HepG2 (cell line): ENCODE data around the gene PARP8. TPM values are rescaled to one million over a fixed set of nuclear protein-coding genes. Genes with fewer than 3 reads are reported as not detected.

Source experiments
- ATAC-seq: fragments of 200-7000 bp; cut with Tn5 transposase; 3 replicates; pipeline ENCODE4 v1.9.1; 2020; ENCODE audit warnings: mild to moderate bottlenecking, moderate library complexity
- BruUV-seq: library from RNA; stranded (reverse); fragments of 400-500 nt; replicated peaks from 2 replicates; lab custom pipeline; 2021; lab: Mats Ljungman, UMichigan
- CTCF ChIA-PET: fragments of 300-600 bp; formaldehyde crosslinking; extraction: SDS; loops from one replicate; lab custom pipeline; 2021; ENCODE audit warnings: low total read pairs, inconsistent platforms, low intra/inter-chr PET ratio; lab: Yijun Ruan, JAX
- POLR2A ChIA-PET: fragments of 350-600 bp; sonication (Branson Sonifier 250); formaldehyde crosslinking; loops from one replicate; lab custom pipeline; 2020; ENCODE audit warnings: antibody characterized with exemption, inconsistent platforms; lab: Yijun Ruan, JAX
- DNase-seq: peaks from one replicate; pipeline ENCODE4 v3.0.0-alpha.2; 2015; ENCODE audit warnings: low spot score
- FAIRE-seq: peaks from 3 replicates; lab custom pipeline; 2011; peaks lifted over from hg19 to GRCh38; lab: Jason Lieb, UNC
- H2AFZ ChIP-seq: one replicate; pipeline ENCODE4 v1.6.1; 2011; ENCODE audit warnings: low read length, inconsistent platforms
- H3K27ac ChIP-seq: fragments of 300-600 bp; 3 replicates; pipeline ENCODE4 v1.8.0; 2011; ENCODE audit warnings: mixed run types, mild to moderate bottlenecking, mixed read lengths, low read length, inconsistent platforms; ENCODE audit not compliant: insufficient read depth; ENCODE audit errors: extremely low read length
- H3K27me3 ChIP-seq, 2 experiments: fragments of 200-600 bp in 1 of 2; 2 replicates in 1 of 2; 3 replicates in 1 of 2; pipeline versions ENCODE4 v1.6.0 to v1.8.0; 2011; ENCODE audit warnings: low read length in 2 of 2, mild to moderate bottlenecking in 2 of 2, moderate library complexity in 2 of 2, inconsistent platforms in 1 of 2; ENCODE audit not compliant: insufficient read depth in 2 of 2, control insufficient read depth in 1 of 2
- H3K36me3 ChIP-seq, 2 experiments: fragments of 200-600 bp in 1 of 2; replicated peaks in 1 of 2; 2 replicates in 1 of 2; 3 replicates in 1 of 2; pipeline versions ENCODE4 v1.5.1 to v1.8.0; 2011; ENCODE audit warnings: low read length in 2 of 2, inconsistent platforms in 1 of 2; ENCODE audit not compliant: insufficient read depth in 2 of 2, control insufficient read depth in 1 of 2
- H3K4me1 ChIP-seq: 2 replicates; pipeline ENCODE4 v1.5.1; 2012; ENCODE audit warnings: low read length, inconsistent platforms; ENCODE audit not compliant: insufficient read depth
- H3K4me2 ChIP-seq: 2 replicates; pipeline ENCODE4 v1.6.0; 2011; ENCODE audit warnings: low read depth, low read length, inconsistent platforms
- H3K4me3 ChIP-seq, 3 experiments: fragments of 200-600 bp in 1 of 3; sonication (generic), shearing (Covaris generic) in 1 of 3; replicated peaks in 1 of 3; 2 replicates each; pipeline ENCODE4 v1.5.1; 2011 to 2016; ENCODE audit warnings: low read length in 3 of 3, inconsistent platforms in 2 of 3, low read depth in 2 of 3, mild to moderate bottlenecking in 2 of 3, control low read depth in 1 of 3, mixed read lengths in 1 of 3; ENCODE audit not compliant: insufficient read depth in 1 of 3
- H3K79me2 ChIP-seq: one replicate; pipeline ENCODE4 v1.6.1; 2011; ENCODE audit warnings: low read length, inconsistent platforms; ENCODE audit not compliant: insufficient read depth
- H3K9ac ChIP-seq: 2 replicates; pipeline ENCODE4 v1.6.0; 2011; ENCODE audit warnings: mild to moderate bottlenecking, low read depth, low read length, inconsistent platforms; ENCODE audit not compliant: insufficient read depth
- H3K9me3 ChIP-seq: 2 replicates; pipeline ENCODE4 v1.5.1; 2012; ENCODE audit warnings: mild to moderate bottlenecking, low read length
- H4K20me1 ChIP-seq: 2 replicates; pipeline ENCODE4 v1.6.0; 2011; ENCODE audit warnings: inconsistent platforms, mild to moderate bottlenecking, low read length, moderate library complexity; ENCODE audit not compliant: insufficient read depth
- BRD4 ChIP-seq: sonication (generic); formaldehyde crosslinking; IDR thresholded peaks from 2 replicates; pipeline ENCODE4 v1.4.0; 2020; ENCODE audit warnings: missing genetic modification reagents
- FOXA1 ChIP-seq, 2 experiments: fragments of 450-650 bp in 1 of 2; sonication (generic) in 1 of 2; formaldehyde crosslinking in 1 of 2; IDR thresholded peaks; 2 replicates each; pipeline versions ENCODE4 v1.4.0 to v1.6.1; 2016 to 2020; ENCODE audit warnings: missing genetic modification reagents in 1 of 2
- GATAD2A ChIP-seq: IDR thresholded peaks from 2 replicates; pipeline ENCODE4 v1.6.1; 2016
- HNRNPUL1 ChIP-seq: fragments of 200-400 bp; formaldehyde crosslinking; IDR thresholded peaks from 2 replicates; pipeline ENCODE4 v1.6.1; 2017; ENCODE audit warnings: low read depth, mild to moderate bottlenecking, low read length, moderate library complexity
- HOXA5 ChIP-seq: sonication (generic); formaldehyde crosslinking; IDR thresholded peaks from 2 replicates; pipeline ENCODE4 v1.4.0; 2020; ENCODE audit warnings: missing genetic modification reagents
- MYC ChIP-seq: sonication (generic); formaldehyde crosslinking; IDR thresholded peaks from 2 replicates; pipeline ENCODE4 v1.9.0; 2021; ENCODE audit warnings: missing genetic modification reagents, borderline replicate concordance
- PLRG1 ChIP-seq: fragments of 450-650 bp; conservative IDR thresholded peaks from 2 replicates; pipeline ENCODE4 v1.6.1; 2016
- RFX5 ChIP-seq: IDR thresholded peaks from 2 replicates; pipeline ENCODE4 v1.6.1; 2011; ENCODE audit warnings: low read depth, low read length, improper control_type of control experiment
- SP1 ChIP-seq, 2 experiments: fragments of 450-650 bp in 1 of 2; sonication (generic) in 1 of 2; formaldehyde crosslinking in 1 of 2; IDR thresholded peaks; 2 replicates each; pipeline versions ENCODE4 v1.4.0 to v1.6.1; 2016 to 2020; ENCODE audit warnings: missing genetic modification reagents in 1 of 2
- ZKSCAN1 ChIP-seq: fragments of 150-350 bp; IDR thresholded peaks from 2 replicates; pipeline ENCODE4 v1.6.1; 2014; ENCODE audit warnings: low read length
- ZMAT5 ChIP-seq: sonication (generic); formaldehyde crosslinking; IDR thresholded peaks from 2 replicates; pipeline ENCODE4 v1.5.0; 2020; ENCODE audit warnings: mild to moderate bottlenecking, low read depth, missing genetic modification reagents, borderline replicate concordance
- ZNF775 ChIP-seq: sonication (generic); formaldehyde crosslinking; IDR thresholded peaks from 2 replicates; pipeline ENCODE4 v1.4.0; 2020; ENCODE audit warnings: missing genetic modification reagents, mild to moderate bottlenecking, moderate library complexity, borderline replicate concordance
- ZSCAN9 ChIP-seq: IDR thresholded peaks from 2 replicates; pipeline ENCODE4 v1.6.1; 2016; ENCODE audit warnings: borderline replicate concordance
- WGBS: methylation state at CpG from one replicate; pipeline ENCODE4 v1.1.6; 2017; ENCODE audit warnings: low lambda C conversion rate; 5-methylcytosine and 5-hydroxymethylcytosine counted together
- in situ Hi-C: cut with HindIII; loops from 2 replicates; pipeline ENCODE4 v1.10.0; 2017; ENCODE audit warnings: low pct_unique_long_range_greater_than_20kb; ENCODE audit not compliant: extremely low pct_ligation_motif_present
- intact Hi-C: fragments of 100-400 bp; cut with micrococcal nuclease; formaldehyde crosslinking; loops from one replicate; pipeline ENCODE4 v1.10.0; 2022; ENCODE audit not compliant: unreplicated experiment
- polyA plus RNA-seq, 8 experiments: library from polyadenylated mRNA; depleted of rRNA in 3 of 8; stranded (reverse) in 7 of 8; unstranded in 1 of 8; fragments of >200 nt; fragmentation: Illumina TruSeq in 4 of 8; extraction: Trizol in 4 of 8; gene quantifications; 2 replicates each; pipeline versions ENCODE4 v1.2.1 to v1.2.3, GENCODE V29; 2011 to 2016; ENCODE audit warnings: low read depth in 4 of 8, missing spikeins in 1 of 8, mixed read lengths in 1 of 8; ENCODE audit not compliant: insufficient read depth in 1 of 8
- total RNA-seq, 5 experiments: library from RNA; depleted of rRNA; stranded (reverse); fragments of >200 nt; fragmentation: Illumina TruSeq; extraction: Trizol; gene quantifications; 2 replicates each; pipeline ENCODE4 v1.2.3, GENCODE V29; 2016; ENCODE audit warnings: low read depth in 1 of 5
- TF ChIP-seq, protein P1 (sequence below): sonication (generic); formaldehyde crosslinking; IDR thresholded peaks from 2 replicates; pipeline ENCODE4 v1.8.1; 2022; ENCODE audit warnings: mild to moderate bottlenecking, missing genetic modification reagents
- TF ChIP-seq, protein P2 (sequence below): sonication (generic); formaldehyde crosslinking; IDR thresholded peaks from 2 replicates; pipeline ENCODE4 v1.5.0; 2020; ENCODE audit warnings: missing genetic modification reagents

PARP8 gene
- total and polyA plus RNA-seq, 2 of the 13 experiments (the other 11 are each of a cell fraction or from before 2014, with no cell fraction given), result 0.11 to 0.29 TPM

- Histone ChIP-seq H3K79me2 (no peaks in the 10 kb centered on the region), H3K4me2 (no peak overlapping the region), H4K20me1 (no peaks in the 10 kb centered on the region), H3K27me3 (no peaks in the 10 kb centered on the region), H2AFZ (no peak overlapping the region), H3K9ac (no peak overlapping the region), H3K4me1 (no peaks in the 10 kb centered on the region), H3K4me3 (no peak overlapping the region), H3K27ac (no peak overlapping the region), H3K9me3 (no peaks in the 10 kb centered on the region), H3K36me3 (no peaks in the 10 kb centered on the region)
- 31% methylated on average over 3 of the region's 3 CpGs for WGBS
- no peak for TF ChIP-seq MYC (CRISPR knock-in tag)
- TF ChIP-seq GATAD2A, result no peak
- no peak for TF ChIP-seq ZNF775 (CRISPR knock-in tag)
- TF ChIP-seq ZMAT5 (CRISPR knock-in tag), result no peak
- TF ChIP-seq, protein P1, sequence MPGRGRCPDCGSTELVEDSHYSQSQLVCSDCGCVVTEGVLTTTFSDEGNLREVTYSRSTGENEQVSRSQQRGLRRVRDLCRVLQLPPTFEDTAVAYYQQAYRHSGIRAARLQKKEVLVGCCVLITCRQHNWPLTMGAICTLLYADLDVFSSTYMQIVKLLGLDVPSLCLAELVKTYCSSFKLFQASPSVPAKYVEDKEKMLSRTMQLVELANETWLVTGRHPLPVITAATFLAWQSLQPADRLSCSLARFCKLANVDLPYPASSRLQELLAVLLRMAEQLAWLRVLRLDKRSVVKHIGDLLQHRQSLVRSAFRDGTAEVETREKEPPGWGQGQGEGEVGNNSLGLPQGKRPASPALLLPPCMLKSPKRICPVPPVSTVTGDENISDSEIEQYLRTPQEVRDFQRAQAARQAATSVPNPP, result no peak
- TF ChIP-seq BRD4, result no peak
- TF ChIP-seq PLRG1, result no peak
- no peak for TF ChIP-seq SP1 (IDR thresholded peaks at IDR 0.05)
- TF ChIP-seq SP1 (CRISPR knock-in tag; IDR thresholded peaks at IDR 0.05), result no peak
- no peak for TF ChIP-seq ZKSCAN1
- no peak for TF ChIP-seq HNRNPUL1
- TF ChIP-seq, protein P2, sequence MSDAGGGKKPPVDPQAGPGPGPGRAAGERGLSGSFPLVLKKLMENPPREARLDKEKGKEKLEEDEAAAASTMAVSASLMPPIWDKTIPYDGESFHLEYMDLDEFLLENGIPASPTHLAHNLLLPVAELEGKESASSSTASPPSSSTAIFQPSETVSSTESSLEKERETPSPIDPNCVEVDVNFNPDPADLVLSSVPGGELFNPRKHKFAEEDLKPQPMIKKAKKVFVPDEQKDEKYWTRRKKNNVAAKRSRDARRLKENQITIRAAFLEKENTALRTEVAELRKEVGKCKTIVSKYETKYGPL (CRISPR knock-in tag), result no peak
- no peak for TF ChIP-seq HOXA5 (CRISPR knock-in tag)
- no peak for TF ChIP-seq FOXA1 (IDR thresholded peaks at IDR 0.05)
- TF ChIP-seq FOXA1 (CRISPR knock-in tag; IDR thresholded peaks at IDR 0.05), result no peak
- TF ChIP-seq RFX5, result no peak
- no peak for TF ChIP-seq ZSCAN9 (CRISPR knock-in tag)
- ATAC-seq (no peak), DNase-seq (no peak), FAIRE-seq (no peak)
- CTCF ChIA-PET, result no interaction called here
- intact Hi-C loops, result no loop called here
- POLR2A ChIA-PET, result no interaction called here
- in situ Hi-C loops, result no loop called here
- no TSS peak for BruUV-seq
These were observed 190.1 kb downstream of the PARP8 start for GRCh38 chr5:50856401-50857119.
